HG02571 (cell line): ENCODE data around the gene SSX4.
"Not testable (repeated sequence)": the region's sequence is repeated elsewhere in the genome, so short reads cannot be mapped to it uniquely, and the experiment has no call there.

Experiments used
- ATAC-seq: cut with Tn5 transposase; IDR thresholded peaks from one replicate; pipeline ENCODE4 v1.9.1; 2021; ENCODE audit warnings: mild to moderate bottlenecking, moderate library complexity; ENCODE audit not compliant: unreplicated experiment

Gene SSX4

GRCh38 chrX:48383239-48383638 is at the start of gene SSX4:
Gene SSX4 (plus strand): TSS chrX:48383539. CDS start chrX:48384054, 515 bp downstream.
- ATAC-seq, result not testable (repeated sequence)

GRCh38 chrX:48346059-48346458 is 37.3 kb upstream of the SSX4 start:
- ATAC-seq, result not testable (repeated sequence)

- ATAC-seq, result not testable (repeated sequence)
These were observed 26.8 kb upstream of the SSX4 start, which contains the start of gene SSX3 for GRCh38 chrX:48356315-48357094. Gene SSX3 (minus strand): TSS chrX:48356703. CDS start chrX:48355249, 1,454 bp downstream.

DNA sequence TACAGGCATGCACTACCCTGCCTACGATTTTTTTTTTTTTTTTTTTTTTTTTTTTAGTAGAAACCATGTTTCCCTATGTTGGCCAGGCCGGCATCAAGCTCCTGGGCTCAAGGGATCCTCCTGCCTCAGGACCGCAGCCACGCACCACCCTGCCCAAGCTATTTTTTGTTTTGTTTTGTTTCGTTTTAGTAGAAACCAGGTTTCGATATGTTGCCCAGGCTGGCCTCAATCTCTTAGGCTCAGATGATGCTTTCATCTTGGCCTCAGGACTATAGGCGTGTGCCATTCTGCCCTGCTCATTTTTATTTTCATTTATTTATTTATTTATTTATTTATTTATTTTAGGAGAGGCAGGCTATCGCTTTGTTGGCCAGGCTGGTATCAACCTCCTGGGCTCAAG is 25.7 kb upstream of the SSX4 start:
- no peak for ATAC-seq

GRCh38 chrX:48359281-48359680 is 24.1 kb upstream of the SSX4 start:
- ATAC-seq, result not testable (repeated sequence)

DNA sequence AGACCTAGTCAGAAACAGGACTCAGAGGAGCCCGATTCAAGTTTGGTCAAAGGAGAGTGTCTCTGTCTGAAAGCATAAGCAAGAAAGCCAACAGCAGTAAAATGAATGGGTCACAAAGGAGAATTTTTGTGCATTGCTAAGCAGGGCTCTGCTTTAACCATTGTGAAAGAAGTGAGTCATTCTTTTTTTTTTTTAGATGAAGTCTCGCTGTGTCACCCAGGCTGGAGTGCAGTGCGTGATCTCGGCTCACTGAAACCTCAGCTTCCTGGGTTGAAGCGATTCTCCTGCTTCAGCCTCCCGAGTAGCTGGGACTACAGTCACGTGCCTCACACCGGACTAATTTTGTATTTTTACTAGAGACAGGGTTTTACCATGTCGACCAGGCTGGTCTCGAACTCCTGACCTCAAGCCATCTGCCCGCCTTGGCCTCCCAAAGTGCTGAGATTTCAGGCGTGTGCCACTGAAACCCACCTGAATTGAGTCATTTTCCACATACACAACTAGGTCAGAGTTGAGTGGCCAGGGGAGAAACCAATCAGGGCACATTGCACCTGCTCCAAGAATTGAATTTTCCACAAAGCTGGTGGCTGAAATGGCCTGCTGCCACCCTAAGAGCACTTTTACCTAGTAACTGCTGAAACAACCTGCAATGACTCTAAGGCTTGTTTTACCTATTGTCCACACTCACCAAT is 15.5 kb upstream of the SSX4 start:
- not testable (repeated sequence) for ATAC-seq

DNA sequence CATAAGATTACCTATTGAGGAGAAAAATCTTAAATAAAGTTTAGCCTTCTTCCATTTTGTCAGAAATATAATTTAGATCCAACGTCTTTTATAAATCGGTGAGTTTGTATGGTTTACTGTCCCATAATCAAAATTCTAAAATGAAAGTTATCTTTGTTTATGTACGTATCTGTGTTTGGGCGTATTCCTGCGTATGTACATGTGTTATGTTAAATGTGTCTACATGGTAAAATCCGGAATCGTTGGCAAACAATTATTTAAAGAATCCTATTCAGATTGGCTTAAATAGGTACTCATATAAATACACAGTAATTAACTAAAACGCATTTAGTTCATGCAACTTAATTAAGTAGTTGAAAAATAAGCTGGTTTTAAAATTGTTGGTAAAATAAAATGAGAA is 12.9 kb upstream of the SSX4 start:
- not testable (repeated sequence) for ATAC-seq

DNA sequence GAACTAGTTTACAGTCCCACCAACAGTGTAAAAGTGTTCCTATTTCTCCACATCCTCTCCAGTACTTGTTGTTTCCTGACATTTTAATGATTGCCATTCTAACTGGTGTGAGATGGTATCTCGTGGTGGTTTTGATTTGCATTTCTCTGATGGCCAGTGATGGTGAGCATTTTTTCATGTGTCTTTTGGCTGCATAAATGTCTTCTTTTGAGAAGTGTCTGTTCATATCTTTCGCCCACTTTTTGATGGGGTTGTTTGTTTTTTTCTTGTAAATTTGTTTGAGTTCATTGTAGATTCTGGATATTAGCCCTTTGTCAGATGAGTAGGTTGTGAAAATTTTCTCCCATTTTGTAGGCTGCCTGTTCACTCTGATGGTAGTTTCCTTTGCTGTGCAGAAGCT is 13.6 kb downstream of the SSX4 start:
- ATAC-seq, result not testable (repeated sequence)

DNA sequence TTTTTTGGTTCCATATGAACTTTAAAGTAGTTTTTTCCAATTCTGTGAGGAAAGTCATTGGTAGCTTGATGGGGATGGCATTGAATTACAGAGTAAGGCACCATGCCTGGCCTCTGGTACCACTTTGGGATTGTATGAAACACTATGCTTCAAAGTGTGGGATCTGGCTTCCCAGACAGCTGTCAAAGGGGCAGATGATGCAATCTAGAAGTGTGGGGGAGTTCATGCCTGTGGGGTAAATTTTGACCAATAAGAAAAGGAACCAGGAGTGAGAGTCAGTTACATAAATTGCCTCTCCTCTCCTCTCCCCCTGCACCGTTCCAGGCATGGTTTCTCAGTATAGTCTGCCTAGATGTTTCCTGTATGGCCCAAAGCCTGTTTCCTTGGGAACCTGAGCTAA is 14.5 kb downstream of the SSX4 start:
- not testable (repeated sequence) for ATAC-seq

GRCh38 chrX:48411860-48412259 is 28.5 kb downstream of the SSX4 start, which contains the start of gene SSX4B:
Gene SSX4B (minus strand): TSS chrX:48411960. CDS start chrX:48411372, 588 bp downstream.
- ATAC-seq, result not testable (repeated sequence)

DNA sequence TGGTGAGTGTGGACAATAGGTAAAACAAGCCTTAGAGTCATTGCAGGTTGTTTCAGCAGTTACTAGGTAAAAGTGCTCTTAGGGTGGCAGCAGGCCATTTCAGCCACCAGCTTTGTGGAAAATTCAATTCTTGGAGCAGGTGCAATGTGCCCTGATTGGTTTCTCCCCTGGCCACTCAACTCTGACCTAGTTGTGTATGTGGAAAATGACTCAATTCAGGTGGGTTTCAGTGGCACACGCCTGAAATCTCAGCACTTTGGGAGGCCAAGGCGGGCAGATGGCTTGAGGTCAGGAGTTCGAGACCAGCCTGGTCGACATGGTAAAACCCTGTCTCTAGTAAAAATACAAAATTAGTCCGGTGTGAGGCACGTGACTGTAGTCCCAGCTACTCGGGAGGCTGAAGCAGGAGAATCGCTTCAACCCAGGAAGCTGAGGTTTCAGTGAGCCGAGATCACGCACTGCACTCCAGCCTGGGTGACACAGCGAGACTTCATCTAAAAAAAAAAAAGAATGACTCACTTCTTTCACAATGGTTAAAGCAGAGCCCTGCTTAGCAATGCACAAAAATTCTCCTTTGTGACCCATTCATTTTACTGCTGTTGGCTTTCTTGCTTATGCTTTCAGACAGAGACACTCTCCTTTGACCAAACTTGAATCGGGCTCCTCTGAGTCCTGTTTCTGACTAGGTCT is 43.8 kb downstream of the SSX4 start:
- ATAC-seq, result not testable (repeated sequence)

- not testable (repeated sequence) for ATAC-seq
These were observed 46.3 kb downstream of the SSX4 start for GRCh38 chrX:48429606-48430005.

DNA sequence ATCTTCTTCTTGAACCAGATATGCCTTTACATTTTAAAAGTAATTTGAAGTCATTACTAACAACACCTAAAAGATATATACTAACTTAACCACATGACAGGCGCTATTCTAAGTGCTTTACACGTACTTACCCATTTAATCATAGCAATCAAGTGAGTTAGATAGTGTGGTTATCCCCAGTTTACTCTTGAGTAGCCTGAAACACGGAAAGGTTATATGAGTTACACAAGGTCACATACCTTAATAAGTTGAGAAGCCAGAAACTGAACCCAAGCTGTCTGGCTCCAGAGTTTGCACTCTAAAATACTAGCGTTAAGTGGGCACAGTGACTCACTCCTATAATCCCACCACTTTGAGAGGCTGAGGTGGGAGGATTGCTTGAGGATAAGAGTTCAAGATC is 46.8 kb downstream of the SSX4 start:
- not testable (repeated sequence) for ATAC-seq

GRCh38 chrX:48433713-48434112 is 50.4 kb downstream of the SSX4 start:
- ATAC-seq, result not testable (repeated sequence)
